SK-N-SH treated with all-trans-retinoic acid at 6 μM for 48 hours (cell line): ENCODE measurements around the gene JHY.

ENCODE experiments used
- ATAC-seq: fragments of 200-7000 bp; cut with Tn5 transposase; 3 replicates; pipeline ENCODE4 v1.9.1; 2020; ENCODE audit warnings: mild to moderate bottlenecking, moderate library complexity
- ARNTL ChIP-seq: fragments of 450-650 bp; formaldehyde crosslinking; IDR thresholded peaks from 2 replicates; pipeline ENCODE4 v1.5.0; 2020; ENCODE audit warnings: low read depth, mild to moderate bottlenecking, moderate library complexity, borderline replicate concordance
- CREB5 ChIP-seq: fragments of 250-450 bp; sonication (Bioruptor Pico); IDR thresholded peaks from 2 replicates; pipeline ENCODE4 v1.5.1; 2020; ENCODE audit warnings: low read depth, mild to moderate bottlenecking, moderate library complexity
- CSRNP3 ChIP-seq: fragments of 250-450 bp; sonication (Bioruptor Pico); IDR thresholded peaks from 2 replicates; pipeline ENCODE4 v1.5.1; 2021; ENCODE audit warnings: mild to moderate bottlenecking, moderate library complexity
- GLIS3 ChIP-seq: fragments of 250-450 bp; sonication (Bioruptor Pico); IDR thresholded peaks from 2 replicates; pipeline ENCODE4 v1.5.0; 2020; ENCODE audit warnings: mild to moderate bottlenecking, moderate library complexity
- OSR1 ChIP-seq: fragments of 250-450 bp; sonication (Bioruptor Pico); IDR thresholded peaks from 2 replicates; pipeline ENCODE4 v1.8.0; 2022; ENCODE audit warnings: moderate library complexity, mild to moderate bottlenecking, inconsistent platforms
- PATZ1 ChIP-seq: fragments of 250-450 bp; sonication (Bioruptor Pico); IDR thresholded peaks from 2 replicates; pipeline ENCODE4 v1.8.0; 2020; ENCODE audit warnings: mild to moderate bottlenecking, moderate library complexity, borderline replicate concordance
- TCF4 ChIP-seq: fragments of 250-450 bp; sonication (Bioruptor Pico); IDR thresholded peaks from 2 replicates; pipeline ENCODE4 v1.8.0; 2021; ENCODE audit warnings: mild to moderate bottlenecking, moderate library complexity, borderline replicate concordance
- TOX ChIP-seq: fragments of 250-450 bp; sonication (Bioruptor Pico); IDR thresholded peaks from 2 replicates; pipeline ENCODE4 v1.8.0; 2021; ENCODE audit warnings: mild to moderate bottlenecking, moderate library complexity, borderline replicate concordance
- TSHZ2 ChIP-seq: fragments of 250-450 bp; sonication (Bioruptor Pico); IDR thresholded peaks from 2 replicates; pipeline ENCODE4 v1.5.0; 2020; ENCODE audit warnings: mild to moderate bottlenecking, moderate library complexity
- ZFP30 ChIP-seq: fragments of 450-650 bp; formaldehyde crosslinking; IDR thresholded peaks from 2 replicates; pipeline ENCODE4 v1.5.0; 2022; ENCODE audit warnings: mild to moderate bottlenecking, moderate library complexity
- ZNF70 ChIP-seq: fragments of 450-650 bp; formaldehyde crosslinking; IDR thresholded peaks from 2 replicates; pipeline ENCODE4 v1.5.0; 2020; ENCODE audit warnings: mild to moderate bottlenecking, moderate library complexity
- ZNF8 ChIP-seq: fragments of 450-650 bp; formaldehyde crosslinking; IDR thresholded peaks from 2 replicates; pipeline ENCODE4 v1.5.0; 2020; ENCODE audit warnings: mild to moderate bottlenecking, moderate library complexity
- TF ChIP-seq, protein P1 (sequence below): fragments of 250-450 bp; sonication (Bioruptor Pico); IDR thresholded peaks from 2 replicates; pipeline ENCODE4 v1.8.0; 2021; ENCODE audit warnings: low read depth, mild to moderate bottlenecking, moderate library complexity, borderline replicate concordance

The JHY gene

GRCh38 chr11:122984186-122985011, 101.8 kb downstream of the JHY start:
- TF ChIP-seq TSHZ2 (CRISPR knock-in tag) = no peak
- no peak for TF ChIP-seq ARNTL (CRISPR knock-in tag)
- TF ChIP-seq CREB5 (CRISPR knock-in tag) = no peak
- TF ChIP-seq ZNF8 (CRISPR knock-in tag) = 0 out of 2 replicates have a peak, but pooled peaks have one; percentile 36
- TF ChIP-seq ZFP30 (CRISPR knock-in tag) = no peak

GRCh38 chr11:122995526-122995925, 113.0 kb downstream of the JHY start:
- TF ChIP-seq TOX (CRISPR knock-in tag) (no peak), OSR1 (CRISPR knock-in tag) (no peak), CSRNP3 (no peak), GLIS3 (CRISPR knock-in tag) (no peak), ARNTL (CRISPR knock-in tag) (no peak), PATZ1 (CRISPR knock-in tag) (no peak), TSHZ2 (CRISPR knock-in tag) (no peak), TCF4 (CRISPR knock-in tag) (no peak)
- TF ChIP-seq, protein P1, sequence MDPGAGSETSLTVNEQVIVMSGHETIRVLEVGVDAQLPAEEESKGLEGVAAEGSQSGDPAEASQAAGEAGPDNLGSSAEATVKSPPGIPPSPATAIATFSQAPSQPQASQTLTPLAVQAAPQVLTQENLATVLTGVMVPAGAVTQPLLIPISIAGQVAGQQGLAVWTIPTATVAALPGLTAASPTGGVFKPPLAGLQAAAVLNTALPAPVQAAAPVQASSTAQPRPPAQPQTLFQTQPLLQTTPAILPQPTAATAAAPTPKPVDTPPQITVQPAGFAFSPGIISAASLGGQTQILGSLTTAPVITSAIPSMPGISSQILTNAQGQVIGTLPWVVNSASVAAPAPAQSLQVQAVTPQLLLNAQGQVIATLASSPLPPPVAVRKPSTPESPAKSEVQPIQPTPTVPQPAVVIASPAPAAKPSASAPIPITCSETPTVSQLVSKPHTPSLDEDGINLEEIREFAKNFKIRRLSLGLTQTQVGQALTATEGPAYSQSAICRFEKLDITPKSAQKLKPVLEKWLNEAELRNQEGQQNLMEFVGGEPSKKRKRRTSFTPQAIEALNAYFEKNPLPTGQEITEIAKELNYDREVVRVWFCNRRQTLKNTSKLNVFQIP (CRISPR knock-in tag) = no peak
- no peak for ATAC-seq

More at GRCh38 chr11:122984186-122985011, 101.8 kb downstream of the JHY start:
- ATAC-seq = peak; percentile 87

GRCh38 chr11:122998727-122999366, 116.3 kb downstream of the JHY start:
- no peak for ATAC-seq
- TF ChIP-seq ZNF70 (CRISPR knock-in tag) (no peak), TSHZ2 (CRISPR knock-in tag) (no peak)
